GM12872 (cell line): ENCODE results near the gene HOXC4.
A peak's percentile ranks its signal among the peaks of the same experiment; 100 is the strongest.

Source experiments
- TF ChIP-seq, protein P1 (sequence below): IDR thresholded peaks from 3 replicates; pipeline ENCODE4 v1.5.1; 2011; ENCODE audit warnings: low read depth, mild to moderate bottlenecking, low read length, moderate library complexity; ENCODE audit not compliant: insufficient read depth

Gene HOXC4

DNA sequence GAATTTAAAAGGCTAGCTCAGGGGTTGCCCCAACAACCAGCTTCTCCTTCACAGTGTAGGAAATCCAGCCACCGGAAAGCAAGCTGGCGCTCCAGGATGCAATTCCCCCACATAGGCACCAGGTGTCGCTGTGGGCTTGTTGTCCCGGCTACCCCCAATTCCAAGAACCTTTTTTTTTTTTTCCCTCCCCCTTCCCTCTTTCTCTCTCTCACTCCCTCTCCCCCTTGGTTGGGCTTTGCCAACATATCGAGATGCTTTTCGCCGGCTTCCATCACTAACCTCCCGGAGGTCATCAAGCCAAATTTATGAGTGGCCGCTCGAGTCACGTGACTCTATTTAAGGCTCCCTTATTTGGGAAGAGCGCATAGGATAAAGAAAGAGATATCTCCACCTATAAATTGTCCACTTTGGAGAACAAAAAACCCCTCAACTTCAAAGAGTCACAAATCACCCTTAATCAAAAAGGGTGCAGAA is 21.0 kb upstream of the HOXC4 start, which contains the start of gene HOXC5:
Gene HOXC5 (plus strand): TSS at position 424 of the 474 bp plus-strand sequence. CDS start 73 bp downstream, outside the sequence.
- TF ChIP-seq, protein P1, sequence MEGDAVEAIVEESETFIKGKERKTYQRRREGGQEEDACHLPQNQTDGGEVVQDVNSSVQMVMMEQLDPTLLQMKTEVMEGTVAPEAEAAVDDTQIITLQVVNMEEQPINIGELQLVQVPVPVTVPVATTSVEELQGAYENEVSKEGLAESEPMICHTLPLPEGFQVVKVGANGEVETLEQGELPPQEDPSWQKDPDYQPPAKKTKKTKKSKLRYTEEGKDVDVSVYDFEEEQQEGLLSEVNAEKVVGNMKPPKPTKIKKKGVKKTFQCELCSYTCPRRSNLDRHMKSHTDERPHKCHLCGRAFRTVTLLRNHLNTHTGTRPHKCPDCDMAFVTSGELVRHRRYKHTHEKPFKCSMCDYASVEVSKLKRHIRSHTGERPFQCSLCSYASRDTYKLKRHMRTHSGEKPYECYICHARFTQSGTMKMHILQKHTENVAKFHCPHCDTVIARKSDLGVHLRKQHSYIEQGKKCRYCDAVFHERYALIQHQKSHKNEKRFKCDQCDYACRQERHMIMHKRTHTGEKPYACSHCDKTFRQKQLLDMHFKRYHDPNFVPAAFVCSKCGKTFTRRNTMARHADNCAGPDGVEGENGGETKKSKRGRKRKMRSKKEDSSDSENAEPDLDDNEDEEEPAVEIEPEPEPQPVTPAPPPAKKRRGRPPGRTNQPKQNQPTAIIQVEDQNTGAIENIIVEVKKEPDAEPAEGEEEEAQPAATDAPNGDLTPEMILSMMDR, result peak; percentile 98

DNA sequence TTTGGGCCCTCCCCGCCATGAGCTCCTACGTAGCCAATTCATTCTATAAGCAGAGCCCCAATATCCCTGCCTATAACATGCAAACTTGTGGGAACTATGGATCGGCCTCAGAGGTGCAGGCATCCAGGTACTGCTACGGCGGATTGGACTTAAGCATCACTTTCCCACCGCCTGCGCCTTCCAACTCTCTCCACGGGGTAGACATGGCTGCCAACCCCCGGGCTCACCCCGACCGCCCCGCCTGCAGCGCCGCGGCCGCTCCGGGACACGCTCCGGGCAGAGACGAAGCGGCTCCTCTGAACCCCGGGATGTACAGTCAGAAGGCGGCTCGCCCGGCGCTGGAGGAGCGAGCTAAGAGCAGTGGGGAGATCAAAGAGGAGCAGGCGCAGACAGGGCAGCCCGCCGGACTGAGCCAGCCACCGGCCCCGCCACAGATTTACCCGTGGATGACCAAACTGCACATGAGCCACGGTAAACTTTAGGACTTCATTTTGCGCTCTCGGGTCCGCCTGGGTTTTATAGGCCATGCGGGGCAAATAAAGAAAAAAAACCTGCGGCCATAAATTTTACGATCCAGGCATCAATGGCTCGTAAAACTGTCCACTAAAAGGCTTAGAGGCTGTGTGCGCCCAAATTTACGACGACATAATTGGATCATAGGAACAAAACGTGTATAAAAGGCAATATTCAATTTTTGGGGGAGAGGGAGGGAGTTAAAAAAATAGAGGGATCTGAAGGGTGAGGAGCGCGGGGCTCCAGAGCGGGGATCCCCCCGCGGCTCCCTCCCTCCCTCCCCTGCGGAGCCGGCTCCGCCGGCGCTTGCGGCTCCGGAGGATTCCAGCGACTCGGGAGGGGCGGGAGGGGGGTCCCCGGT is 20.3 kb upstream of the HOXC4 start:
- TF ChIP-seq, protein P1, result no peak

DNA sequence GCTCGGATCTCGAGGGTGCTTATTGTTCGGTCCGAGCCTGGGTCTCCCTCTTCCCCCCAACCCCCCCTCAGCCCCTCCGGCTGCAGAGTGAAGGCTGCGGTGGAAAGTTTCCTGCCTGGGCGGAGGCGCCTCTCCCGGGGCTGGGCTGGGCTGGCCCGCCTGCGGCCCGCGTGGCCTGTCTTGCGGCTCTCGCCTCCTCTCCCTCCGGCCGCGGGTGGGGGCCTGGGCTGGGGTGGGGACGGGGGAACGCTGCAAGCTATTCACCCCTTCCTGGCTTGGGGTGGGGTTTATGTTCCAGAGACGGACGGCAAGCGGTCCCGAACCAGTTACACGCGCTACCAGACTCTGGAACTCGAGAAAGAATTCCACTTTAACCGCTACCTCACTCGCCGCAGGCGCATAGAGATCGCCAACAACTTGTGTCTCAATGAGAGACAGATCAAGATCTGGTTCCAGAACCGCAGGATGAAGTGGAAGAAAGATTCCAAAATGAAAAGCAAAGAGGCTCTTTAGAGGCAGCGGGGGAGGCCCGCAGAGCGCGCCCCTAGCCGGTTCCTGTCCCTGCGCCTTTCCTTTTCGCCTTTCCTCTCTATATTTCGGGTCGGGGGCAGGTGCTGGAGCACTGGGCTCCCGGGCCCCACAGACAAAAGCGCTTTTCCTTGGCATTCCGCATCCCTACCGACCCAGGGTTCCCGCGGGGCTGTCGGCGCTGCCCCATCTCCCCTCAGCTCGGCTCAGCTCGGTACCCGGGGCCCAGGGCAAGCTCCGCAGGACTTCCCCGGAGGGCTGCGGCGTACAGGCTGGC is 19.5 kb upstream of the HOXC4 start:
- TF ChIP-seq, protein P1, result no peak

DNA sequence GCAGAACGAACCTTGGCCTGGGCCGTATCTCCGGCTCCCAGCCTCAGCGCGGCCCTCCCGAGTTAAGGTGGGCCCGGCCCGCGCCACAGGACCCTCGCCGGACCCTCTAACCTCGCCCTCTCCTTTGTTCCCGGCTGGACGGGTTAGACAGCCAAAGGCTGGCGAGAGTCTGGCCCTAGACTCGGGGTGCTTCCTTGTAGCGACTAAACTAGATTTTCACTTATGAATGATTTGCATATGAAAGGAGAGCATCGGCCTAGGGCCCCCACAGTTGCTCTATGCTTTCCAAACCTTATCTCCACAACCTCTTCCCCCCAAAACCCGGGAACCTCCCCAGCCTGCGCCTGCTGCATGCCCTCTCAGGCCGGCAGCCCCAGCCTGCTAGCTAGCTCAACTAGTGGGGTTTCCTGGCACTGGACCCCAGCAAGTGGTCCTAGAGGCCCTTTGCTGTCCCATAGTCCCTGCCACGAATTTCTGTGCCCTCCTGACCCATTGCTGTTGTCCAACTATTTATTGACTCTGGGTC is 18.8 kb upstream of the HOXC4 start:
- TF ChIP-seq, protein P1, result no peak

DNA sequence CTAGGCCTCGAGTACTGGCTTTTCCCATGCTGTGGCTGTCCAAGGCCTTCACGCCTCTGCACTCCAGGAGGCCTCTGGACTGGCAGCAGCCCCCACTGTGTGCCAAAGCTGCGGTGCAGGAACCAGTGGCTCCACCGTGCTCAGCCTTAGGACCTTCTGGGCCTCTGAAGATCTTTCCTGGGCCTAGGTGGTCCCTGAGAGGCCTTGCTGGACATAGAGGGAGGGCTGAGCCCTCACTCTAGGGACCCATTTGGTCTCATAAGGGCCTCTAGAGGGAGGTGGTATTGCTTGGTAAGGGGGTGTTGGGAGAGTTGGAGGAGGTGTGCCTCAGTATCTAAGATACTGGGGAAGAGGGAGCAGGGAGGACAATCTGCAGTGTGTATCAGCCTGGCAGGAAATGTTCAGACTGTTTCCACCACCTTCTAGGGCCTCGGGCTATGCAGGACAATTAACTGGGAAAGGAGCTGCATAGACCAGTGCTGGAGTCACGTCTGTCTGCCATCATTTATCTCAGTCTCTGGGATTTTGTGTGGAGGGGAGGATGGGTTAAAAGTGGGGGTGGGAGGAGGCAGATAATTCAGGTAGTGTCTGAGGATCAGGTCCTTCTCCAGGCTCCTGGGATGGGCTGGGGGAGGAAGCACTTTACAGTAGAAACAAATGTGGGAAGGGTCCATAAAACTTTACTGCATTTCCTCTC is 17.9 kb upstream of the HOXC4 start:
- TF ChIP-seq, protein P1, result no peak

DNA sequence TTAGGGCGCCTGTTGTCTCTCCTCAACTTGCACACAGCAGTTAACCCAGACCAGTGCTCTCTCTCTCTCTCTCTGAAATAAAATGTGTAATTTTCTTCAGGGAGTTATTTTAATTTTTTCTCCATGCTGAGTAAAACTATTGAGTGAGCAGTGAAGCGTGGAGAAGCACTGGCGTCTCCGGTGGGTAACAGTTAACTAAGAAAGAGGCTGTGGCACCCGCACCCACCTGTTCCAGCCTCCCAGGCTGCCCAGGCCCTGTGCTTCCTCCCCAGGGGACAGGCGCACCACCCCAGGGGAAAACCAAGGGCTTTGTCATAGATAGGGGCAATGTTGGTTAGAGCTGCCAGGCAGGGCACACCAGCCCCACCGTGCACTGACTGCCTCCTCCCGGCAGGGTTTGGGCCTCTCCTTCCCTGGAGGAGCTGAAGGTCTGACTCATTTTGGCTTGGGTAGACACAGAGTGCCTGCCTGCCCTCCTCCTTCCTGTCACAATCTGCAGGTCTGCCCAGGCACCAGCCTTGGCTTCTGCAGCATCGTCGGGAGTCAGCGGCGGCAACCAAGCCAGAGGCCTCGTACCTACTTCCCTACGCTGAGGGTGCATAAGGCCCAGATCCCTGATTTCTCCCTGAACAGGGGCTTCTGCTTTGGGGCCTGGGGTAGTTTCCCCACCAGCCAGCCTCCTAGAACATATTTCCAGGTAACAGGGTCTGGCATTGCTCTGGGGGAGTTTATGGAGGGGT is 16.8 kb upstream of the HOXC4 start:
- TF ChIP-seq, protein P1, result peak; percentile 24; the same call in 1 of the 3 replicates
